HEK293 (cell line): Measurements from ENCODE around the gene ADGRF3.

Experiments
- GLIS1 ChIP-seq: fragments of 450-650 bp; formaldehyde crosslinking; IDR thresholded peaks from 2 replicates; pipeline ENCODE4 v1.5.1; 2016; ENCODE audit warnings: missing biosample characterization, missing genetic modification characterization
- KLF16 ChIP-seq: fragments of 450-650 bp; formaldehyde crosslinking; IDR thresholded peaks from 2 replicates; pipeline ENCODE4 v1.5.1; 2017; ENCODE audit warnings: missing biosample characterization, missing genetic modification characterization
- MZF1 ChIP-seq: fragments of 450-650 bp; formaldehyde crosslinking; IDR thresholded peaks from 2 replicates; pipeline ENCODE4 v1.5.1; 2017; ENCODE audit warnings: missing biosample characterization, missing genetic modification characterization, borderline replicate concordance
- OSR2 ChIP-seq: fragments of 450-650 bp; formaldehyde crosslinking; IDR thresholded peaks from 2 replicates; pipeline ENCODE4 v1.5.1; 2016; ENCODE audit warnings: missing biosample characterization, missing genetic modification characterization
- SETDB1 ChIP-seq: IDR thresholded peaks from one replicate; pipeline ENCODE4 v1.6.1; 2017; ENCODE audit warnings: mild to moderate bottlenecking, low read length, moderate library complexity, mixed read lengths; ENCODE audit not compliant: insufficient read length
- YY1 ChIP-seq: fragments of 450-650 bp; formaldehyde crosslinking; IDR thresholded peaks from 2 replicates; pipeline ENCODE4 v1.5.1; 2018; ENCODE audit warnings: missing biosample characterization, missing genetic modification characterization
- ZNF140 ChIP-seq: fragments of 450-650 bp; formaldehyde crosslinking; IDR thresholded peaks from 2 replicates; pipeline ENCODE4 v1.5.1; 2016; ENCODE audit warnings: missing biosample characterization, missing genetic modification characterization
- ZNF214 ChIP-seq: fragments of 450-650 bp; formaldehyde crosslinking; IDR thresholded peaks from 2 replicates; pipeline ENCODE4 v1.5.1; 2017; ENCODE audit warnings: missing biosample characterization, mild to moderate bottlenecking, missing genetic modification characterization, borderline replicate concordance
- ZNF510 ChIP-seq: fragments of 450-650 bp; formaldehyde crosslinking; IDR thresholded peaks from 2 replicates; pipeline ENCODE4 v1.5.1; 2018; ENCODE audit warnings: mild to moderate bottlenecking, missing genetic modification characterization, missing biosample characterization; ENCODE audit not compliant: insufficient replicate concordance
- TF ChIP-seq, protein P1 (sequence below): fragments of 450-650 bp; formaldehyde crosslinking; IDR thresholded peaks from 2 replicates; pipeline ENCODE4 v1.5.1; 2016; ENCODE audit warnings: missing biosample characterization, missing genetic modification characterization
- TF ChIP-seq, protein P2 (sequence below): fragments of 450-650 bp; formaldehyde crosslinking; IDR thresholded peaks from 2 replicates; pipeline ENCODE4 v1.5.1; 2016; ENCODE audit warnings: missing biosample characterization, missing genetic modification characterization
- TF ChIP-seq, protein P3 (sequence below): fragments of 450-650 bp; formaldehyde crosslinking; IDR thresholded peaks from 2 replicates; pipeline ENCODE4 v1.5.1; 2016; ENCODE audit warnings: missing biosample characterization, missing genetic modification characterization

DNA sequence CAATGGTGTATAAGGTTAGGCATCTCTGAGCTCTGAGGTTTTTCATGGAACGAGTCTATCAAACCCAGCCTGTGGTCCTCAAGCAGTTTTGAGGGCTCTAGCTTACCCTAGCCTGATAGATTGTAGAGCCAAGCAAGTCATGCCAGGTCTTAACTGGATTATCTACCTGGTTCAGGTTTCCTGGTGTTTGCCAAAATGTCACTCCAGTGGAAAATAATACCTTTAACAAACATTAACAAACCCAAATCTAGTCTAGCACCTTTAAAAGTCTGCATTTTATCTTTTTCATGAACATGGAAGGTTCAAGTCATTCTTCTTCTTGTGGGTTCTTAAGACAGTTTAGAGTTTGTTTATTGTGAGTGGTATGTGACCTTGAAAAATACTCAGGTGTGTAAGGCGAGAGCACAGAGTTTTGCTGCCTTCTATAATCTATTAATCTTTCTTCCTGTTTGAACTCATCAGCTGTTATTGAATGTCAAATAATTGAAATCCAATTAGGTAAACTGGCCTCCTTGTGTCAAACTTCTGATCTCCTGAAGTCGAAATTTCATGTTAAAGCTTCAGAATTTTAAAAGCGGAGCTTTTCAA lies 13.4 kb upstream of the ADGRF3 start:
- TF ChIP-seq ZNF140, result no peak
- TF ChIP-seq SETDB1, result no peak
- TF ChIP-seq OSR2 (tag by site-specific recombination), result no peak
- TF ChIP-seq, protein P1, sequence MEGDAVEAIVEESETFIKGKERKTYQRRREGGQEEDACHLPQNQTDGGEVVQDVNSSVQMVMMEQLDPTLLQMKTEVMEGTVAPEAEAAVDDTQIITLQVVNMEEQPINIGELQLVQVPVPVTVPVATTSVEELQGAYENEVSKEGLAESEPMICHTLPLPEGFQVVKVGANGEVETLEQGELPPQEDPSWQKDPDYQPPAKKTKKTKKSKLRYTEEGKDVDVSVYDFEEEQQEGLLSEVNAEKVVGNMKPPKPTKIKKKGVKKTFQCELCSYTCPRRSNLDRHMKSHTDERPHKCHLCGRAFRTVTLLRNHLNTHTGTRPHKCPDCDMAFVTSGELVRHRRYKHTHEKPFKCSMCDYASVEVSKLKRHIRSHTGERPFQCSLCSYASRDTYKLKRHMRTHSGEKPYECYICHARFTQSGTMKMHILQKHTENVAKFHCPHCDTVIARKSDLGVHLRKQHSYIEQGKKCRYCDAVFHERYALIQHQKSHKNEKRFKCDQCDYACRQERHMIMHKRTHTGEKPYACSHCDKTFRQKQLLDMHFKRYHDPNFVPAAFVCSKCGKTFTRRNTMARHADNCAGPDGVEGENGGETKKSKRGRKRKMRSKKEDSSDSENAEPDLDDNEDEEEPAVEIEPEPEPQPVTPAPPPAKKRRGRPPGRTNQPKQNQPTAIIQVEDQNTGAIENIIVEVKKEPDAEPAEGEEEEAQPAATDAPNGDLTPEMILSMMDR (tag by site-specific recombination), result no peak
- TF ChIP-seq ZNF510 (tag by site-specific recombination), result no peak
- TF ChIP-seq, protein P2, sequence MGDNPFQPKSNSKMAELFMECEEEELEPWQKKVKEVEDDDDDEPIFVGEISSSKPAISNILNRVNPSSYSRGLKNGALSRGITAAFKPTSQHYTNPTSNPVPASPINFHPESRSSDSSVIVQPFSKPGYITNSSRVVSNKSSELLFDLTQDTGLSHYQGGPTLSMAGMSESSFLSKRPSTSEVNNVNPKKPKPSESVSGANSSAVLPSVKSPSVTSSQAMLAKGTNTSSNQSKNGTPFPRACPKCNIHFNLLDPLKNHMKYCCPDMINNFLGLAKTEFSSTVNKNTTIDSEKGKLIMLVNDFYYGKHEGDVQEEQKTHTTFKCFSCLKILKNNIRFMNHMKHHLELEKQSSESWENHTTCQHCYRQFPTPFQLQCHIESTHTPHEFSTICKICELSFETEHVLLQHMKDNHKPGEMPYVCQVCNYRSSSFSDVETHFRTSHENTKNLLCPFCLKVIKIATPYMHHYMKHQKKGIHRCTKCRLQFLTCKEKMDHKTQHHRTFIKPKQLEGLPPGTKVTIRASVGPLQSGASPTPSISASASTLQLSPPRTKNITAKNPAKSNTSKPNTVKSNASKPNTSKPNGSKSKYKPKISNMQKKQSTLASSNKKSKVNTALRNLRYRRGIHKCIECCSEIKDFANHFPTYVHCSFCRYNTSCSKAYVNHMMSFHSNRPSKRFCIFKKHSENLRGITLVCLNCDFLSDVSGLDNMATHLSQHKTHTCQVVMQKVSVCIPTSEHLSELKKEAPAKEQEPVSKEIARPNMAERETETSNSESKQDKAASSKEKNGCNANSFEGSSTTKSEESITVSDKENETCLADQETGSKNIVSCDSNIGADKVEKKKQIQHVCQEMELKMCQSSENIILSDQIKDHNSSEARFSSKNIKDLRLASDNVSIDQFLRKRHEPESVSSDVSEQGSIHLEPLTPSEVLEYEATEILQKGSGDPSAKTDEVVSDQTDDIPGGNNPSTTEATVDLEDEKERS (tag by site-specific recombination), result no peak
- no peak for TF ChIP-seq YY1 (tag by site-specific recombination)
- no peak for TF ChIP-seq KLF16
- TF ChIP-seq ZNF214 (tag by site-specific recombination), result no peak
- TF ChIP-seq GLIS1 (tag by site-specific recombination), result no peak
- TF ChIP-seq, protein P3, sequence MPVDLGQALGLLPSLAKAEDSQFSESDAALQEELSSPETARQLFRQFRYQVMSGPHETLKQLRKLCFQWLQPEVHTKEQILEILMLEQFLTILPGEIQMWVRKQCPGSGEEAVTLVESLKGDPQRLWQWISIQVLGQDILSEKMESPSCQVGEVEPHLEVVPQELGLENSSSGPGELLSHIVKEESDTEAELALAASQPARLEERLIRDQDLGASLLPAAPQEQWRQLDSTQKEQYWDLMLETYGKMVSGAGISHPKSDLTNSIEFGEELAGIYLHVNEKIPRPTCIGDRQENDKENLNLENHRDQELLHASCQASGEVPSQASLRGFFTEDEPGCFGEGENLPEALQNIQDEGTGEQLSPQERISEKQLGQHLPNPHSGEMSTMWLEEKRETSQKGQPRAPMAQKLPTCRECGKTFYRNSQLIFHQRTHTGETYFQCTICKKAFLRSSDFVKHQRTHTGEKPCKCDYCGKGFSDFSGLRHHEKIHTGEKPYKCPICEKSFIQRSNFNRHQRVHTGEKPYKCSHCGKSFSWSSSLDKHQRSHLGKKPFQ (tag by site-specific recombination), result no peak
- TF ChIP-seq MZF1 (tag by site-specific recombination), result no peak
